ENCODE data around the gene IRGC. TPM values are rescaled to one million over a fixed set of nuclear protein-coding genes. Genes with fewer than 3 reads are reported as not detected.

Gene IRGC
- total RNA-seq, 2 donors from 2014 or later: 15.7 TPM; not detected in 1

Other genes with a start within 250 kb of the IRGC start
- 10 to 100 TPM; 43.5 to 54.5 TPM for gene PHLDB3, start 211.3 kb upstream of the IRGC start, total RNA-seq
- 100 to 1,000 TPM in 1 of 2 donors, 10 to 100 TPM in 1; 32.8 to 122 TPM for gene ETHE1, start 188.9 kb upstream of the IRGC start, total RNA-seq
- gene ZNF575, start 182.9 kb upstream of the IRGC start, total RNA-seq: 1 to 10 TPM in 1 of 2 donors, not detected in 1; 2.0 TPM
- gene XRCC1, start 140.5 kb upstream of the IRGC start, total RNA-seq: 10 to 100 TPM; 25.8 to 52.5 TPM
- gene PINLYP, start 140.3 kb upstream of the IRGC start, total RNA-seq: 1 to 10 TPM; 4.8 to 7.8 TPM
- gene IRGQ, start 119.9 kb upstream of the IRGC start, total RNA-seq: 10 to 100 TPM; 28.3 to 30.4 TPM
- gene ZNF576, start 119.5 kb upstream of the IRGC start, total RNA-seq: 10 to 100 TPM; 25.1 to 30.6 TPM
- gene SRRM5, start 104.0 kb upstream of the IRGC start, total RNA-seq: under 1 TPM; 0.28 to 0.59 TPM
- gene ZNF428, start 96.4 kb upstream of the IRGC start, total RNA-seq: 100 to 1,000 TPM in 1 of 2 donors, 10 to 100 TPM in 1; 51.7 to 108 TPM
- gene CADM4, start 76.2 kb upstream of the IRGC start, total RNA-seq: 10 to 100 TPM; 21.1 to 49.4 TPM
- 10 to 100 TPM in 1 of 2 donors, 1 to 10 TPM in 1; 6.9 to 40.9 TPM for gene PLAUR, start 45.9 kb upstream of the IRGC start, total RNA-seq
- 10 to 100 TPM; 22.9 to 45.1 TPM for gene SMG9, start 38.9 kb downstream of the IRGC start, total RNA-seq
- gene KCNN4, start 64.9 kb downstream of the IRGC start, total RNA-seq: 10 to 100 TPM; 65.1 to 86.1 TPM
- gene LYPD5, start 86.4 kb downstream of the IRGC start, total RNA-seq: 1 to 10 TPM; 2.7 to 6.2 TPM
- 1 to 10 TPM; 5.8 to 8.9 TPM for gene ZNF283, start 111.2 kb downstream of the IRGC start, total RNA-seq
- 1 to 10 TPM; 2.6 to 2.7 TPM for gene ZNF404, start 167.9 kb downstream of the IRGC start, total RNA-seq
- gene ZNF45, start 219.2 kb downstream of the IRGC start, total RNA-seq: 10 to 100 TPM; 14.5 to 17.0 TPM
- 1 to 10 TPM; 7.6 to 8.0 TPM for gene ZNF221, start 235.2 kb downstream of the IRGC start, total RNA-seq